BLaER1 treated with 17β-estradiol and CSF1 and Interleukin-3, amounts not matched to agents 10 nM and 100 nM (cell line): ENCODE measurements around the gene C6orf62.
"Not testable (repeated sequence)": the region's sequence is repeated elsewhere in the genome, so short reads cannot be mapped to it uniquely, and the experiment has no call there.

ENCODE experiments used
- H3K27ac ChIP-seq, 11 experiments: shearing (Covaris generic); formaldehyde crosslinking; 2 replicates each; pipeline ENCODE4 v1.8.1; 2022
- H3K27me3 ChIP-seq, 11 experiments: shearing (Covaris generic); formaldehyde crosslinking; 2 replicates each; pipeline ENCODE4 v1.8.1; 2022
- H3K36me3 ChIP-seq, 11 experiments: shearing (Covaris generic); formaldehyde crosslinking; 2 replicates each; pipeline ENCODE4 v1.8.1; 2022
- H3K4me1 ChIP-seq, 10 experiments: shearing (Covaris generic); formaldehyde crosslinking; 2 replicates each; pipeline ENCODE4 v1.8.1; 2022
- H3K4me2 ChIP-seq, 11 experiments: shearing (Covaris generic); formaldehyde crosslinking; 2 replicates each; pipeline ENCODE4 v1.8.1; 2022
- H3K4me3 ChIP-seq, 10 experiments: shearing (Covaris generic); formaldehyde crosslinking; 2 replicates each; pipeline ENCODE4 v1.8.1; 2022
- H3K9ac ChIP-seq, 11 experiments: shearing (Covaris generic); formaldehyde crosslinking; 2 replicates each; pipeline ENCODE4 v1.8.1; 2022
- H3K9me3 ChIP-seq, 11 experiments: shearing (Covaris generic); formaldehyde crosslinking; replicated peaks in 1 of 11; 2 replicates each; pipeline ENCODE4 v1.8.1; 2022
- H4K20me1 ChIP-seq, 11 experiments: shearing (Covaris generic); formaldehyde crosslinking; 2 replicates each; pipeline ENCODE4 v1.8.1; 2022
- Cebpa-rat ChIP-seq, 11 experiments: shearing (Covaris generic); IDR thresholded peaks; 2 replicates each; pipeline ENCODE4 v1.8.1; 2022

Gene C6orf62

GRCh38 chr6:24719125-24719971 is at the start of gene C6orf62:
Gene C6orf62, minus strand, starts transcription at chr6:24719154. Its CDS starts 486 bp downstream, at chr6:24718668.
- TF ChIP-seq Cebpa-rat (IDR thresholded peaks at IDR 0.05): no peak
- H4K20me1 ChIP-seq: peaks cover 48 to 54% (median 51%) of the 10 kb centered on the region in 11 experiments

DNA sequence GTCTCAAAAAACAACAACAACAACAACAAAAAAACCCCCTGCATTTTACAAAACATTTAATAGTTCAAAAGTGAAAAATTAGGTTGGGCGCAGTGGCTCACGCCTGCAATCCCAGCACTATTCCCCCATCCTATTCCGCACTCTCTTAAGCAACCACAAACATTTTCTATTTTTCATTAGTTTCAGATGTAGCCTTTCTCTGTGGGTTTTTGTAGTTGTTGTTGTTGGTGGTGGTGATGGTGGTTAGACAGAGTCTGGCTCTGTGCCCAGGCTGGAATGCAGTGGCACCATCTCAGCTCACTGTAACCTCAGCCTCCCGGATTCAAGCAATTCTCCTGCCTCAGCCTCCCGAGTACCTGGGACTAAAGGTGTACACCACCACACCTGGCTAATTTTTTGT is 49.4 kb upstream of the C6orf62 start:
- Histone ChIP-seq H3K27me3 (no peaks in the 10 kb centered on the region), H3K4me3 (no peak overlapping the region), H3K9me3 (no peaks in the 10 kb centered on the region), H4K20me1 (no peaks in the 10 kb centered on the region), H3K4me2 (no peak overlapping the region), H3K4me1 (peaks cover 0 to 7% (median 0%) of the 10 kb centered on the region in 10 experiments; a peak in 1 of 20 replicates), H3K36me3 (no peaks in the 10 kb centered on the region), H3K9ac (no peak overlapping the region), H3K27ac (no peak overlapping the region)
- no peak for TF ChIP-seq Cebpa-rat (IDR thresholded peaks at IDR 0.05)

More at GRCh38 chr6:24719125-24719971, at the start of gene C6orf62:
- H3K4me2 ChIP-seq: peak within 1 kb of the TSS; percentile 89 to 98 (median 95)
- peaks cover 34 to 54% (median 47%) of the 10 kb centered on the region in 10 experiments for H3K4me1 ChIP-seq
- peaks cover 0 to 4% (median 0%) of the 10 kb centered on the region in 11 experiments; a peak in 2 of 22 replicates for H3K9me3 ChIP-seq
- H3K27ac ChIP-seq: peak within 1 kb of the TSS; percentile 96 to 100 (median 99)
- peaks cover 38 to 48% (median 46%) of the 10 kb centered on the region in 11 experiments for H3K36me3 ChIP-seq
- peak within 1 kb of the TSS; percentile 74 to 99 (median 93) for H3K4me3 ChIP-seq
- H3K27me3 ChIP-seq: no peaks in the 10 kb centered on the region
- H3K9ac ChIP-seq: peak within 1 kb of the TSS; percentile 96 to 100 (median 99)

- Histone ChIP-seq H3K4me1 (peaks cover 0 to 7% (median 0%) of the 10 kb centered on the region in 10 experiments; a peak in 1 of 20 replicates), H4K20me1 (no peaks in the 10 kb centered on the region), H3K27me3 (no peaks in the 10 kb centered on the region), H3K4me3 (no peak overlapping the region), H3K27ac (no peak overlapping the region), H3K36me3 (no peaks in the 10 kb centered on the region), H3K9ac (no peak overlapping the region), H3K9me3 (no peaks in the 10 kb centered on the region), H3K4me2 (no peak overlapping the region)
- TF ChIP-seq Cebpa-rat (IDR thresholded peaks at IDR 0.05): no peak
Measured at GRCh38 chr6:24766680-24767462, 47.9 kb upstream of the C6orf62 start.

DNA sequence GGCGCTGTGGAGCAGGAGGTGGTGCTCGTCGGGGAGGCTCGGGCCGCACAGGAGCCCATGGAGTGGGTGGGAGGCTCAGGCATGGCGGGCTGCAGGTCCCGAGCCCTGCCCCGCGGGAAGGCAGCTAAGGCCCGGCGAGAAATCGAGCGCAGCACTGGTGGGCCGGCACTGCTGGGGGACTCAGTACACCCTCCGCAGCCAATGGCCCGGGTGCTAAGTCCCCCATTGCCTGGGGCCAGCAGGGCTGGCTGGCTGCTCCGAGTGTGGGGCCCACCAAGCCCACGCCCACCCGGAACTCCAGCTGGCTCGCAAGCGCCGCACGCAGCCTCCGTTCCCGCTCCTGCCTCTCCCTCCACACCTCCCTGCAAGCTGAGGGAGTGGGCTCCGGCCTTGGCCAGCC is 47.0 kb upstream of the C6orf62 start:
- not testable (repeated sequence) for H3K27me3 ChIP-seq, H3K4me1 ChIP-seq, H3K9me3 ChIP-seq, H4K20me1 ChIP-seq, H3K9ac ChIP-seq, H3K4me2 ChIP-seq, H3K36me3 ChIP-seq, H3K4me3 ChIP-seq, H3K27ac ChIP-seq

DNA sequence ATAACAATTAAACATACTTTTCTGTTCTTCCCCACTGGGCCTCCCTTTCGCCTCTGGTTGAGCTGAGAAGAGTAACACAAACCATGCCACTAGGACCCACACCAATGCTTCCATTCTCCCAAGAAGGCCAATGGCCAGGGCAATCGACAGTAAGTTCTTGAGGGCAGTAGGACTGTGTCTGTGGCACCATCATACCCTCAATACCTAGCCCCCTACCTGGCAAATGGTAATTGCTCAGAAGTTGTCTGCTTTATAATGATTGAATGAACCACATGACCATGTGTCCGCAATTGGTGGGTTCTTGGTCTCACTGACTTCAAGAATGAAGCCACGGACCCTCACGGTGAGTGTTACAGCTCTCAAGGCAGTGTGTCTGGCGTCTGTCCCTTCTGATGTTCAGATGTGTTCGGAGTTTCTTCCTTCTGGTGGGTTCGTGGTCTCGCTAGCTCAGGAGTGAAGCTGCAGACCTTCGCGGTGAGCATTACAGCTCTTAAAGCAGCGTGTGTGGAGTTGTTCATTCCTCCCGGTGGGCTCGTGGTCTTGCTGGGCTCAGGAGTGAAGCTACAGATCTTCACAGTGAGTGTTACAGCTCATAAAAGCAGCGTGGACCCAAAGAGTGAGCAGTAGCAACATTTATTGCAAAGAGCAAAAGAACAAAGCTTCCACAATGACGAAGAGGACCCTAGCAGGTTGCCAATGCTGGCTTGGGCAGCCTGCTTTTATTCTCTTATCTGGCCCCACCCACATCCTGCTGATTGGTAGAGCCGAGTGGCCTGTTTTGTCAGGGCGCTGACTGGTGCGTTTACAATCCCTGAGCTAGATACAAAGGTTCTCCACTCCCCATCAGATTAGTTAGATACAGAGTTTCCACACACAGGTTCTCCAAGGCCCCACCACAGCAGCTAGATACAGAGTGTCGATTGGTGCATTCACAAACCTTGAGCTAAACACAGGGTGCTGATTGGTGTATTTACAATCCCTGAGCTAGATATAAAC is 46.2 kb upstream of the C6orf62 start:
- H3K9me3 ChIP-seq, H3K4me2 ChIP-seq, H4K20me1 ChIP-seq, H3K36me3 ChIP-seq, H3K4me1 ChIP-seq, H3K4me3 ChIP-seq, H3K27me3 ChIP-seq, H3K27ac ChIP-seq, H3K9ac ChIP-seq: not testable (repeated sequence)

DNA sequence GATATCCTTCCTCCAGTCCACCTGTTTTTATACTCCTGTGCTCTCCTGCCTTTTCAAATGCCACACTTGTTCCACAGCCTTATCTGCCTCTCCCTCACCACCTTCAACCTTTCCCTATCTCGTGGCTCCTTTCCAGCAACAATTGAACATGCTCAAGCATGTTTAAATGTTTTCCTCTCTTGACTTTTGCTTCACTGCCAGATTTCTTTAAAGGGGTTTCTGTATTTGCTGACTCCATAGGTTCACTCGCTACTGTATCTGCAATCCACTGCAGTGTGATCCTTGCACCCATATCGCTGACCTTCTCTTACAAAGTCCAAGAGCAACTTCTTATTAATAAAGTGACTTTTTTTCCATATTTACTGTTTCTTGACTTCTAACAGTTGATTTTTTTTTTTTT is 44.6 kb upstream of the C6orf62 start:
- Histone ChIP-seq H3K36me3 (no peaks in the 10 kb centered on the region), H3K9me3 (no peaks in the 10 kb centered on the region), H3K9ac (no peak overlapping the region), H3K4me1 (peaks cover 0 to 8% (median 0%) of the 10 kb centered on the region in 10 experiments; a peak in 3 of 20 replicates), H4K20me1 (no peaks in the 10 kb centered on the region), H3K27me3 (no peaks in the 10 kb centered on the region), H3K27ac (no peak overlapping the region), H3K4me2 (no peak overlapping the region), H3K4me3 (no peak overlapping the region)
- TF ChIP-seq Cebpa-rat (IDR thresholded peaks at IDR 0.05): no peak

DNA sequence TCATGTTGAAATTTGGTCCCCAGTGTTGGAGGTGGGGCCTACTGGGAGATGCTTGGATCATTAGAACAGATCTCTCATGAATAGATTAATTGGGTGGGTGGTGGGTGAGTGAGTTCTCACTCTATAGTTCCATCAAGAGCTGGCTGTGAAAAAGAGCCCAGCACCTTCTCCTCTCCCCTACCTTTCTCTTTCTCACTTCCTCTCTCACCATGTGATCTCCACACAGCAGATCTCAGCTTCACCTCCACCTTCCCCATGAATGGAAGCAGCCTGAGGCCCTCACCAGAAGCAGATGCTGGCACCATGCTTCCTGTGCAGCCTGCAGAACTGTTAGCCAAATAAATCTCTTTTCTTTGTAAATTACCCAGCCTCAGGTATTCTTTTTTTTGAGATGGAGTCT is 42.9 kb upstream of the C6orf62 start:
- H4K20me1 ChIP-seq: no peaks in the 10 kb centered on the region
- no peaks in the 10 kb centered on the region for H3K9me3 ChIP-seq
- H3K36me3 ChIP-seq: no peaks in the 10 kb centered on the region
- no peak for TF ChIP-seq Cebpa-rat (IDR thresholded peaks at IDR 0.05)
- H3K27ac ChIP-seq: no peak overlapping the region
- H3K4me3 ChIP-seq: no peak overlapping the region
- no peak overlapping the region for H3K9ac ChIP-seq
- peaks cover 0 to 19% (median 0%) of the 10 kb centered on the region in 10 experiments; a peak in 3 of 20 replicates for H3K4me1 ChIP-seq
- H3K4me2 ChIP-seq: no peak overlapping the region
- no peaks in the 10 kb centered on the region for H3K27me3 ChIP-seq

DNA sequence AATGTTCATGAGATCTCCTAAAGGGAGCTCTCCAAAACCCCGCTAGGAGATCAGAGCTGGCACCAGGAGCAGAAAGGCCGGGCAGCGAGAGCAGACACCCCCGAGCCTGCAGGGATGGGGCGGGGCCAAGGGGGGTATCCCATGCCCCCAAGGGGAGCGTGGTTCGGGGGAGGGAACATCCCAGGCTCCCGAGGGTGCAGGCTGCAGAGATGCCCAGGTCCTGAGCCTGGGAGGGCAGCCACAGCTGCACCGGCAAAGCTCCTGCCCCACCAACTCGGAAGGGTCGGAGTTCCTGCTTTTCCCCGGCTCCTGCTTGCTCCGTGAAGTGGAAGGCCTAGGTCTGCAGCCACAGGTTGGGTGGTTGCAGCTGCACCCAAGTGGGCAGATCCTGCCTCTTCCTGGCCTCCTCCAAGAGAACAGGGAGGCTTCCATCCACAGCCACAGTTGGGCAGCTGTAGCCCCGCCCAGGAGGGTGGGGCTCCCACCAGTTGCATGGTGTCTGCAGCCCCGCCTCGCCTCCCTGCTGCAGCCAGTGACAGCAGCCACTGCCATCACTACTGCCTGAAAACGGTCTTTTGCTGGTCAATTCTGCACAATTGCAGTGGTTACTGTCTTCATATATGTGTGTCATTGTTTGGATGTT is 42.4 kb upstream of the C6orf62 start:
- H3K4me1 ChIP-seq: peaks cover 0 to 19% (median 0%) of the 10 kb centered on the region in 10 experiments; a peak in 3 of 20 replicates

More for the DNA sequence above, 42.4 kb upstream of the C6orf62 start:
- Histone ChIP-seq H4K20me1 (no peaks in the 10 kb centered on the region), H3K9ac (no peak overlapping the region), H3K4me2 (no peak overlapping the region), H3K9me3 (no peaks in the 10 kb centered on the region), H3K27ac (no peak overlapping the region), H3K36me3 (no peaks in the 10 kb centered on the region), H3K27me3 (no peaks in the 10 kb centered on the region), H3K4me3 (no peak overlapping the region)
- TF ChIP-seq Cebpa-rat (IDR thresholded peaks at IDR 0.05): no peak
